Myocyte (in vitro differentiated cells): ENCODE data around the gene OTOG. TPM values are rescaled to one million over a fixed set of nuclear protein-coding genes. Genes with fewer than 3 reads are reported as not detected.
A peak's percentile ranks its signal among the peaks of the same experiment; 100 is the strongest.

Source experiments
- DNase-seq: peaks from one replicate; pipeline ENCODE4 v3.0.0-alpha.2; 2012; ENCODE audit warnings: low read depth
- total RNA-seq: library from RNA; depleted of rRNA; stranded (reverse); fragments of >200 nt; gene quantifications from 2 replicates; pipeline ENCODE4 v1.2.3, GENCODE V29; 2014

OTOG gene
- total RNA-seq, 1 donor from 2014 or later = 0.08 TPM

DNA sequence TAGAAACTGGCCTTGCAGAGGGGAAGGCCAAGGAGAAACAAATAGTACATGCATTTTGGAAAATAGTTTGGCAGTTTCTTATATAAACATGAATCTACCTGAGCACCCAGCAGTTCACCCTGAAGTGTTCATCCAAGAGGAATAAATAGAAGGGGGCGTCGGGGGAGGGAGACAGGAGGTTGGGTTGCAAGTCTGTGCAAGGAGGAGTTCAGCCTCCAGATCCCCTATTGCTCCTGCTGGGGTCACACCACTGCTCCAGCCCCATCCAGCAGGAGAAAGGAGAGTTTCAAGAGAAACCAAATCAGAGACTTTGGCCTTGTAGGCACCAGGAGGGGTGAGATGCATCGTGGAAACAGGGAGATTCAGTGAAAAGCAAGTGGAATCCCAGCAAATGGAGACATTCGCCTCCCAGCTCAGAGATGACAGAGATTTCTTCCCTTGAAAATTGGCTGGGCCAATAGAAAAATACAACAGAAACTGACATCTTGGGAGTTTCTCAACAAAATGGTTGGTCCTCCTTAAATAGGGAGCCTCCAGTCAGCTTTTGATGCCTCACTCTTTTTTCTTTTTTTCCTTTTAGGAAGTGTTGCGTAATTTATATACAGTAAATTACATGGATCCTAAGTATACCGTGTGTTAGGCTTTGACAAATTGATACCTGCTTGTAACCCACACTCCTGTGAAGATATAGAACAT lies 34.1 kb downstream of the OTOG start:
- DNase-seq = no peak

DNA sequence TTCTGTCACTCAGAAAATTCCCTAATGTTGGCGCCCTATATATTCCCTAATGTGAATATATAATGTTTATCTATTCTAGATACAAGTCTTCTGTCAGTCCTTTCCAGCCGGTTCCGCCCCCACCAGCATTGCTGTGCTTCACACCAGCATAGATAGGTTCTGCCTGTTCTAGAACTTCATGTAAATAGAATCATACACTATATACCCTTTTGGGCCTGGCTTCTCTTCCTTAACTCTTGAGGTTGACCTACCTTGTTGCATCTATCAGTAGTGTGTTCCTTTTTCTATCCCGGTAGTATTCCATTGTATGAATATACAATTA lies 34.6 kb downstream of the OTOG start:
- no peak for DNase-seq

DNA sequence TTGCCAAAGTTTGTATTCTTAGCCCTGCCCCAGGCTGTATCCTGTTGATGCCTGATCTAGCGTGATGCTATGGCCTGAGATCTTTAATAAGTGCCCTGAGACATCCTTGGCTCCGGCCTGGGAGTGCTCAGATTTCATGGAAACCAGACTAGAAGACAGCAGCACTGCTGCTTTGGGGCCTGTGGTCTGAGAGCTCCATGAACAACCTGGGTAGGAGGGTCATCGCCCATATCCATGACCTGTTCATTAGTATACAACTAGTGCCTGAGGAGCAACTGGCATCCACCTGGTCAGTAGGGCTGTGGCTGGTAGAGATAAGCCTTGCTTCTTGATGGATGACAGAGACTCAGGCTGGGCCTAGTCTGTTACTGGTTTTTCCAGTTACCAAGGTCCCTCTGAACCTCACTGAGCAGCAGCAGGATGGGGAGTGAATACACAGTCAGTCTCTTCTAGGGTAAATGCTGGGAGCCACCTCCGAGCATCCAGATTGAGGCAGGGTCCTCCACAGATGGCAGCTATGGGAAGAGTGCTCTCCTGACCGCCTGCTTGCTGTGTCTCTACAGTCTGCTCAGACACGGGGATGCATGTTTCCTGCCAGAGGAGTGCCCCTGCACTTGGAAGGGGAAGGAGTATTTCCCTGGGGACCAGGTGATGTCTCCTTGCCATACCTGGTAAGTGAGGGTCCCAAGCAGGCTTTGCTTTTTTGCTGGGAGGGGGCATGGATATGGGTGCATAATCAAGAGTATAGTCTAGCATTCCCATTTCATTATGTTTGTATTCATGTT lies 39.0 kb downstream of the OTOG start:
- no peak for DNase-seq

GRCh38 chr11:17588166-17588565 lies 41.1 kb downstream of the OTOG start:
- no peak for DNase-seq

GRCh38 chr11:17588721-17589120 lies 41.7 kb downstream of the OTOG start:
- no peak for DNase-seq

- no peak for DNase-seq
These were observed 43.4 kb downstream of the OTOG start for GRCh38 chr11:17590463-17590862.

DNA sequence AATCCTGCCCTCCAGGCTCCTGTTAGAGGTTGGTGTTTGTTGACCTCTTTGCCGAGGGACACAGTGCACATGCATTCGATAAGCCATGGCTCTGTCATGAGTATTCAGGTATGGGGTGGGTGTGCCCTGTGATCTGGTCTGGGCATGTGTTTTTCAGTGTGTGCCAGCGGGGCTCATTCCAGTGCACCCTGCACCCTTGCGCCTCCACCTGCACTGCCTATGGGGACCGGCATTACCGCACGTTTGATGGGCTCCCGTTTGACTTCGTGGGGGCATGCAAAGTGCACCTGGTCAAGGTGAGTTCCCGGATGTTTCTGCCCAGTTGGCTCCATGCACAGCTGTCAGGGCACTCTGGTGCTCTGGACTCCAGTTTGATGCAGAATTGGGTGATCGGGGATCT lies 44.2 kb downstream of the OTOG start:
- DNase-seq = no peak

GRCh38 chr11:17593466-17594245 lies 46.6 kb downstream of the OTOG start:
- DNase-seq = no peak

GRCh38 chr11:17594686-17595192 lies 47.7 kb downstream of the OTOG start:
- no peak for DNase-seq

DNA sequence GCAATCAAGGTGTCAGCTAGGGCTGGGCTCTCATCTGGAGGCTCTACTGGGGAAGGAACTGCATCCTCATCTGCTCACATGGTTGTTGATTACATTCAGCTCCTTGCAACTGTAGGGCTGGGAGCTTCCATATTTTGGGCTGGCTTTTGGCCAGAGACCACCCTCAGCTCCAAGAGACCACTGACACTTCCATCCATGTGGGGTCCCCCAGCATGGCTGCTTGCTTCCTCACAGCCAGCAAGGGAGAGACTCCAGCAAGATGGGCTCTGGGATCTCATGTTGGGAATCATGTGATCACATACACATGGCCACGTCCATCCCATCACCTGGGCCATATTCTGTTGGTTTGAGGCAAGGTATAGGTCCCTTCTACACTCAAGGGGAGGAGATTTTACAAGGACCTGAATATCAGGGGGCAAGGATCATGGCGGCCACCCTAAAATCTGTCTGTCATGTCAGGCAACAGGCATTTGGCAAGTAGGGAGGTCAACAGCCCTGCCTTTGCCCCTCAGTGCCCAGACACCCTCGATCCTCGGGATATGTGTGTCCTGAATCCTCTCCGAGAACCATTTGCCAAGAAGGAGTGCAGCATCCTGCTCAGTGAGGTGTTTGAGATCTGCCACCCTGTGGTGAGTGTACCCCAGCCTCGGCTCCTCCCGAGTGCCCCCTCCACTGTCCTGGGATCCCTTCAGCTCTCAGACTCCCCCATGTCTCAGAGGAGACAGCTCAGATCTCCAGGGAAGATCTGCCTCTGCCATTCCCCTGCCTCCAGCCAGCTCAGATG lies 48.7 kb downstream of the OTOG start:
- DNase-seq = no peak

- DNase-seq = no peak
These were observed 49.2 kb downstream of the OTOG start for GRCh38 chr11:17596310-17596669.

DNA sequence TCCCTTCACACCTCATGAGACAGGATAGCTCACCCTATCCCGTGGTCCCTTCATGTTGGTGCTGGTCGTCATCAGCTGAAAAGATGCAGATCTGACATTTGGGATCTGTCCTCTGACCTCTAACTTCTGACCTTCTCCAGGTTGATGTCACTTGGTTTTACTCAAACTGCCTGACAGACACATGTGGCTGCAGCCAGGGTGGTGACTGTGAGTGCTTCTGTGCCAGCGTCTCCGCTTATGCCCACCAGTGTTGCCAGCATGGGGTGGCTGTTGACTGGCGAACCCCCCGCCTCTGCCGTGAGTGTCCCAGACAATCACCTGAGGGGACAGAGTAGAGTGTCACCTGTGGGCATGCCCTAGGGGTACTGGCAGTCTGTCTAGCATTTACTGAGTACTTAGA lies 49.7 kb downstream of the OTOG start:
- no peak for DNase-seq

GRCh38 chr11:17597770-17598169 lies 50.7 kb downstream of the OTOG start:
- no peak for DNase-seq

DNA sequence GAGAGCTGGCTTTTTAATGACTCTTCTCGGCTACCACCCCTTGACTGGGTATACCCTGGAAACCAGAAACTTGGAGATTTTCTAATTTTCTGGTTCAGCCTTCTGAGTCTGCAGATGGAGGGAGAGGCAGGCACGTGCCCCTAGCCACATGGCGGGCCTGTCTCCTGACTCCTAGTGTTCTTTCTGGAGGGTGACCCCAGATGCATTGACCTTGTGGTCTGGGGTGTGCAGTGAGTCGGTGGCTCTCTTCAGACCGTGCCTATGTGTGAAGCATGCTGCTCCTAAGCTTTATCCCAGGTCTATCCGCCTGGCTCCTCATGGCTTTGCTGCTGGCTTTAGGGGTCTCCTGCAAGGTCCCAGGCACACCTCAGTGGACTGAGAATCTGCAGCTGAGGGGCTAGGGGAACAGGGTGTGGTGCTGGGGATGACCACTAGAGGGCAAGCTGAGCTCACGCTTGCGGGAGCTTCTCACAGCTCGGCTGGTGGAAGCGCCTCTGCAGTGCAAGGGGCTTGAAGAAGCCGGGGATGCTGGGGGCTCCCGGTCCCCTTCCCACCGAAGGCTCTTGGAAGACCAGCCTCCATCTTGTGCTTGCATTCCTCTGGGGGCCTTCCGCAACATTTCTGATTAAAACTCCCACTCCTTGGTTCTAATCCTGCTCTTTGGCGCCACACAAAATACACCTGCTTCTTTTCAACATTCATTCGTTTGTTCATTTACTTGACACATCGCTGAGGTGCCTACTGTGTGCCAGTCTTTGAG lies 51.8 kb downstream of the OTOG start:
- DNase-seq = peak; percentile 78

DNA sequence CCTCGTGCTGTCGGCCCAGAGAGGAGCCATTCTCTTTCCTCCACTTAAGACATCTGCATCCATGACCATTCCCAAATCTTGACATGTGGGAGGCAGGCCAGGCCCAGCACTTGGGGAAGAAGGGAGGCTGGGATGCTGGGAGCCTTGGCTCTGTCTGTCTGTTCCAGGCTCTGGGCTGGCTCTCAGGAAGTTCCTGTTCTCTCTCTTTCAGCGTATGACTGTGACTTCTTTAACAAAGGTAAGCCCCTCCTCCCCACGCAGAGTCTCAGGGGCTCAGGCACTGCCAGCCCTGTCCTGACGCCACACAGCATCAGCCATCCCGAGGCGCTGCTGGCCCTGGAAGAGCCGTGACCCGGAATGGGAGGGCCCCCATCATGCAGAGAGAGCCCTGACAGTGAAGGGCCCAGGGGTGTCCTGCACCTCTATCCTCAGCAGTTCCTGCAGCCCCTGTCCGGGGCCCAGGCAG lies 52.4 kb downstream of the OTOG start:
- DNase-seq = no peak

DNA sequence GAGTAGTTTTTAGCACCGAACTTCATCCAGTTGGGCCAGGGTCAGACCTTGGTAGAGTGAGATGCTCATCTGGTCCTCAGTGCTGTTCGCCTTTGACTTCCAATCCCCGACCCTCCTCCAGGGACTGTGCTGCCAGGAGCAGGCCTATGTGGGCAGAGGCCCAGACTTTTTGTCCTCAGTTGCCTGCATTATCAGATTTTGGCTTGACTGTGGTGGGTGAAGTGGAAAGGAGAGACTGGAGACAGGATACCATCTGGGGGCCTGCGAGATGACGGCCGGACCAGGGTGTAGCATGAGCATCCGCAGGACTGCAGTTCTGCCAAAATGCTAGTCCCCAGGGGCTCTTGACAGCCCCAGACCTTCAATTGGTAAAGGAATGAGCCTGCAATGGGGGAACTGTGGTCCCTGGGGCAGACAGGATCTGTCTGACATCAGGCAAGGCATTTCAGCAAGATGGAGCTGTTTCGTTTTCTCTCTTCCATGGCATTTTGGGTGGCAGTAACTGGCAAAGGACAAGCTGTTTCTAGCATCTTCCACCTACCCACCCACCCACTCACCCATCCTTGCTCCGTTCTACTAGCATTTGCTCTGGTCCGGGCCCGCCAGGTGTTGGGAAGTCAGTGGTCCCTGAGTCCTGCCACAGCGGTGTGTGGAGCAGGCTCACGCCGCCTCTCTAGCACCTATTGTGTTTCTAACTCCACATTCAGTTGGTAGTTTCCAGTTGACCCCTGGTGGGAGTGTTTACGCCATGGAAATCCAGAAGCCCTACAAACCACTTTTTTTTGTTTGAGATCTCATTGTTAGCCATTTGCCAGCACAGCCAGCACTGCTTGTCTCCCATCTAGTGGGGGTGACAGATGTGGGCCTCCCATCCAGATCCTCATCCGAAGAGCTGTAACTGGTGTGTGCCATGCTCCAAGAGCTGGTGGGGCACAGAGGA lies 53.5 kb downstream of the OTOG start:
- no peak for DNase-seq

- peak; percentile 43 for DNase-seq
These were observed 54.2 kb downstream of the OTOG start for GRCh38 chr11:17601256-17601671.

DNA sequence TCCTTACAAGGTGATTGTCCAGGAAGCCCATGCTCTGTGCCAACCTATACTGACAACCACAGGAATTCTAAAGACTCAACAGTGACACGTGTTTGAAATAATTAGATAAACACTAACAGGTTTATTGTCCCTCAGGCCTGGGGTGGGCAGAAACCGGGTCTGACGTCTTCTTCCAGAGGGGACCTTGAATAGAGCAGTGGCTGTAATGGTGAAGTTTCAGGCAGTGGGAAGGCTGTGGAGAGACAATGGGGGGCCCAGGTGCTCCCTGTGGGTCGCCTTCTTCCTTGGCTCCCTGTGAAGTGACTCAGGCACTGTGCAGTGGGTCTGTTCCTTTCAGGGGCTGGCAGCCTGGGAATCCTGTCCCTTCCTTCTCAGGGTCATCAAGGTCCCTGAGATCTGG lies 54.6 kb downstream of the OTOG start:
- DNase-seq = no peak
